GM21515 (cell line): ENCODE measurements around the gene PTPRN2.
"Not testable (repeated sequence)": the region's sequence is repeated elsewhere in the genome, so short reads cannot be mapped to it uniquely, and the experiment has no call there.

Source experiments
- ATAC-seq: cut with Tn5 transposase; IDR thresholded peaks from one replicate; pipeline ENCODE4 v1.9.1; 2021; ENCODE audit not compliant: unreplicated experiment

Gene PTPRN2

GRCh38 chr7:157850481-157851444, 736.9 kb downstream of the PTPRN2 start:
- no peak for ATAC-seq

- ATAC-seq = no peak
These were observed 737.9 kb downstream of the PTPRN2 start for GRCh38 chr7:157849726-157850125.

- no peak for ATAC-seq
These were observed 738.4 kb downstream of the PTPRN2 start for GRCh38 chr7:157849341-157849596.

GRCh38 chr7:157848508-157849340, 738.9 kb downstream of the PTPRN2 start:
- ATAC-seq = no peak

GRCh38 chr7:157847756-157848487, 739.7 kb downstream of the PTPRN2 start:
- ATAC-seq = not testable (repeated sequence)

- ATAC-seq = not testable (repeated sequence)
These were observed 740.9 kb downstream of the PTPRN2 start for GRCh38 chr7:157846746-157847145.

- ATAC-seq = no peak
These were observed 741.4 kb downstream of the PTPRN2 start for GRCh38 chr7:157846271-157846670.

GRCh38 chr7:157845203-157845835, 742.3 kb downstream of the PTPRN2 start:
- ATAC-seq = no peak

GRCh38 chr7:157844611-157845010, 743.0 kb downstream of the PTPRN2 start:
- no peak for ATAC-seq

- ATAC-seq = no peak
These were observed 743.5 kb downstream of the PTPRN2 start for GRCh38 chr7:157844141-157844540.

- no peak for ATAC-seq
These were observed 744.1 kb downstream of the PTPRN2 start for GRCh38 chr7:157843336-157844140.

- no peak for ATAC-seq
These were observed 745.8 kb downstream of the PTPRN2 start for GRCh38 chr7:157841773-157842370.

- ATAC-seq = no peak
These were observed 746.5 kb downstream of the PTPRN2 start for GRCh38 chr7:157840914-157841772.

GRCh38 chr7:157840174-157840913, 747.3 kb downstream of the PTPRN2 start:
- no peak for ATAC-seq

- no peak for ATAC-seq
These were observed 747.9 kb downstream of the PTPRN2 start for GRCh38 chr7:157839672-157840167.

GRCh38 chr7:157839226-157839625, 748.4 kb downstream of the PTPRN2 start:
- ATAC-seq = no peak

GRCh38 chr7:157837561-157837960, 750.1 kb downstream of the PTPRN2 start:
- ATAC-seq = no peak

- ATAC-seq = no peak
These were observed 750.6 kb downstream of the PTPRN2 start for GRCh38 chr7:157837047-157837446.
